ENCODE results near the gene MARCO. TPM values are rescaled to one million over a fixed set of nuclear protein-coding genes. Genes with fewer than 3 reads are reported as not detected.
"Not testable (repeated sequence)": the region's sequence is repeated elsewhere in the genome, so short reads cannot be mapped to it uniquely, and the experiment has no call there.

MARCO gene
- total RNA-seq, 4 donors from 2014 or later: 0.91 to 6.7 (median 1.6) TPM

GRCh38 chr2:118993392-118993752 is 51.4 kb downstream of the MARCO start:
- no peak overlapping the region for H3K4me3 ChIP-seq (ENCODE audit: low read depth, poor library complexity, severe bottlenecking)
- no peak for TF ChIP-seq CTCF (IDR thresholded peaks at IDR 0.05)
- TF ChIP-seq POLR2A (IDR thresholded peaks at IDR 0.05): no peak
- intact Hi-C loops (cut with DNase I; ENCODE audit: low total_unique reads): loop anchor here (5.0 kb wide), 1 partner anchor 821 kb away; no protein-coding TSS in a partner anchor
- peak; percentile 6 to 61 for DNase-seq (ENCODE audit: low spot score in 2 of 2)
- 69 to 83% methylated on average over 4 of the region's 4 CpGs for WGBS, 2 donors

- 87 to 90% methylated on average over 14 of the region's 14 CpGs for WGBS, 2 donors
- intact Hi-C loops (cut with DNase I; ENCODE audit: low total_unique reads): loop anchor here (5.0 kb wide), 1 partner anchor 822 kb away; no protein-coding TSS in a partner anchor
- DNase-seq (ENCODE audit: low spot score in 2 of 2): peak; percentile 3 to 75
- TF ChIP-seq POLR2A (IDR thresholded peaks at IDR 0.05) (no peak), CTCF (IDR thresholded peaks at IDR 0.05) (no peak)
- no peak overlapping the region for H3K4me3 ChIP-seq (ENCODE audit: low read depth, poor library complexity, severe bottlenecking)
Measured at GRCh38 chr2:118994172-118994700, 52.2 kb downstream of the MARCO start.

- no peak overlapping the region for H3K4me3 ChIP-seq (ENCODE audit: low read depth, poor library complexity, severe bottlenecking)
- intact Hi-C loops (cut with DNase I; ENCODE audit: low total_unique reads): loop anchor here (5.0 kb wide), 1 partner anchor 822 kb away; no protein-coding TSS in a partner anchor
- DNase-seq (ENCODE audit: low spot score in 2 of 2): peak; percentile 8 to 45
- no peak for TF ChIP-seq POLR2A (IDR thresholded peaks at IDR 0.05)
- no peak for TF ChIP-seq CTCF (IDR thresholded peaks at IDR 0.05)
- WGBS, 2 donors: 30 to 69% methylated on average over 2 of the region's 2 CpGs
Measured at GRCh38 chr2:118994778-118995177, 52.8 kb downstream of the MARCO start.

GRCh38 chr2:119003856-119004255 is 61.9 kb downstream of the MARCO start:
- intact Hi-C loops (cut with DNase I; ENCODE audit: low total_unique reads); H3K4me3 ChIP-seq (ENCODE audit: low read depth, poor library complexity, severe bottlenecking): not testable (repeated sequence)
- 89 to 93% methylated on average over 4 of the region's 4 CpGs for WGBS, 2 donors
- peak in 1 of 2 donors; percentile 6 for DNase-seq (ENCODE audit: low spot score in 2 of 2)

GRCh38 chr2:119004602-119005001 is 62.6 kb downstream of the MARCO start:
- TF ChIP-seq CTCF (IDR thresholded peaks at IDR 0.05): no peak
- no peak for TF ChIP-seq POLR2A (IDR thresholded peaks at IDR 0.05)
- no peak overlapping the region for H3K4me3 ChIP-seq (ENCODE audit: low read depth, poor library complexity, severe bottlenecking)
- 48 to 54% methylated on average over 3 of the region's 3 CpGs for WGBS, 2 donors
- intact Hi-C loops (cut with DNase I; ENCODE audit: low total_unique reads): no loop called here
- DNase-seq (ENCODE audit: low spot score in 2 of 2): peak; percentile 12 to 43

GRCh38 chr2:119005051-119005450 is 63.1 kb downstream of the MARCO start:
- no peak overlapping the region for H3K4me3 ChIP-seq (ENCODE audit: low read depth, poor library complexity, severe bottlenecking)
- intact Hi-C loops (cut with DNase I; ENCODE audit: low total_unique reads): no loop called here
- DNase-seq (ENCODE audit: low spot score in 2 of 2): peak in 1 of 2 donors; percentile 45
- no peak for TF ChIP-seq CTCF (IDR thresholded peaks at IDR 0.05)
- no peak for TF ChIP-seq POLR2A (IDR thresholded peaks at IDR 0.05)
- WGBS, 2 donors: 80 to 85% methylated on average over 5 of the region's 5 CpGs

Data from lower leg skin (tissue), 4 donors.